Stimulated activated memory B cell treated with anti-CD40 and anti-IgM and Interleukin-4, amounts not matched to agents 10 μg/mL and 1 μg/mL and 100 μg/mL, for 72 hours (primary cell): ENCODE data around the gene HTT-AS.

ENCODE experiments used
- ATAC-seq: fragments of 150-1000 bp; cut with Tn5 transposase; 2 replicates; pipeline ENCODE4 v1.10.0; 2021
- H3K27ac Mint-ChIP-seq: one replicate; pipeline ENCODE4 v1.8.0; 2022; ENCODE audit warnings: mild to moderate bottlenecking, mixed read lengths
- H3K27me3 Mint-ChIP-seq: one replicate; pipeline ENCODE4 v1.8.0; 2022; ENCODE audit warnings: mixed read lengths
- H3K36me3 Mint-ChIP-seq: one replicate; pipeline ENCODE4 v1.8.0; 2022; ENCODE audit warnings: mixed read lengths
- H3K4me1 Mint-ChIP-seq: one replicate; pipeline ENCODE4 v1.8.0; 2022; ENCODE audit warnings: mixed read lengths
- H3K4me3 Mint-ChIP-seq: one replicate; pipeline ENCODE4 v1.8.0; 2022; ENCODE audit warnings: mild to moderate bottlenecking, moderate library complexity, mixed read lengths
- H3K9me3 Mint-ChIP-seq: one replicate; pipeline ENCODE4 v1.8.0; 2022; ENCODE audit warnings: mixed read lengths

Gene HTT-AS

GRCh38 chr4:3046623-3047022 is 27.7 kb downstream of the HTT-AS start:
- Mint-ChIP-seq H3K27me3 (no peaks in the 10 kb centered on the region), H3K27ac (peak overlapping the region; percentile 93), H3K4me1 (peaks cover 59% of the 10 kb centered on the region), H3K36me3 (peaks cover 32% of the 10 kb centered on the region), H3K4me3 (no peak overlapping the region), H3K9me3 (peaks cover 5% of the 10 kb centered on the region)
- ATAC-seq = no peak

- peak overlapping the region; percentile 93 for H3K27ac Mint-ChIP-seq
- peak; percentile 9 for ATAC-seq
Observed at GRCh38 chr4:3046162-3046561, 28.2 kb downstream of the HTT-AS start.

DNA sequence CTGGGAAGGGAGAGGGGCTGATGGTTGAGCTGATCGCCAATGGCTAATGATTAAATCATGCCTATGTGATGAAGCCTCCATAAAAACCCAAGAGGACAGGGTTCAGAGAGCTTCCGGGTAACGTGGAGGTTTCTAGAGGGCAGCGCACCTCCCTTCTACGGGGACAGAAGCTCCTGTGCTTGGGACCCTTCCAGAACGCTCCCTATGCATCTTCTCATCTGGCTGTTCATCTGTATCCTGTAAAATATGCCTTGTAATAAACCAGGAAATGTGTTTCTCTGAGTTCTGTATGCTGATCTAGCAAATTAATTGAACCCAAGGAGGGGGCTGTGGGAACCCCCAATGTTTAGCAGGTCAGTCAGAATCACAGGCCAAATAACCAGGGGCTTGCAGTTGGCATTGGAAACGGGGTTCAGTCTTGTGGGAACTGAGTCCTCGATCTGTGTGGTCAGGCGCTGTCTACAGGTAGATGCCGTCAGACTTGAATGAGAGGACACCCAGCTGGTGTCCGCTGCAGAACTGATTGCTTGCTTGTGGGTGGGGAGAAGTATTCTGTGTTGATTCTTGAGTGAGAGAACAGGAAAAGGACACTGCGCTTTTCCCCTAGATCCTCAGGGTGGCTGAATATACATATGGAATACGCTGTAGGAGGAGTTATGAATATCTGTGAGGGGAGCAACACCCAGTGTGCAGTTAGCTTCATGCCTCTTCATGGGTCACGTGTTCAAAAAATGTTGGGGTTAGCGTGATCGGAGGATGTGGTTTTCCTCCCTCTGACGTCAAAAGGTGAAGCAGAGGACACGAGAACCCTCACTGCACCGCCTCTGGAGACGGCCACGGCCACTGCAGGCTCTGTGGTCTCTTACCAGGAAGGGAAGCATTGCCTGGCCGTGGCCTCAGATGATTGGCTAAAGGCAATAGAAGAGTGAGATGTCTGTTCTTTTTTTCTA is 29.2 kb downstream of the HTT-AS start:
- Mint-ChIP-seq H3K27me3 (no peaks in the 10 kb centered on the region), H3K9me3 (peaks cover 5% of the 10 kb centered on the region), H3K4me3 (peak overlapping the region; percentile 62), H3K27ac (peak overlapping the region; percentile 93), H3K36me3 (peaks cover 32% of the 10 kb centered on the region), H3K4me1 (peaks cover 71% of the 10 kb centered on the region)
- peak; percentile 70 for ATAC-seq

More at GRCh38 chr4:3046162-3046561, 28.2 kb downstream of the HTT-AS start:
- H3K9me3 Mint-ChIP-seq = peaks cover 5% of the 10 kb centered on the region
- H3K4me3 Mint-ChIP-seq = no peak overlapping the region
- peaks cover 32% of the 10 kb centered on the region for H3K36me3 Mint-ChIP-seq
- H3K27me3 Mint-ChIP-seq = no peaks in the 10 kb centered on the region
- peaks cover 64% of the 10 kb centered on the region for H3K4me1 Mint-ChIP-seq

GRCh38 chr4:3043282-3044020 is 30.9 kb downstream of the HTT-AS start:
- H3K4me3 Mint-ChIP-seq = peak overlapping the region; percentile 47
- peak overlapping the region; percentile 100 for H3K27ac Mint-ChIP-seq
- no peaks in the 10 kb centered on the region for H3K27me3 Mint-ChIP-seq
- peaks cover 32% of the 10 kb centered on the region for H3K36me3 Mint-ChIP-seq
- peaks cover 5% of the 10 kb centered on the region for H3K9me3 Mint-ChIP-seq
- peaks cover 78% of the 10 kb centered on the region for H3K4me1 Mint-ChIP-seq
- no peak for ATAC-seq

DNA sequence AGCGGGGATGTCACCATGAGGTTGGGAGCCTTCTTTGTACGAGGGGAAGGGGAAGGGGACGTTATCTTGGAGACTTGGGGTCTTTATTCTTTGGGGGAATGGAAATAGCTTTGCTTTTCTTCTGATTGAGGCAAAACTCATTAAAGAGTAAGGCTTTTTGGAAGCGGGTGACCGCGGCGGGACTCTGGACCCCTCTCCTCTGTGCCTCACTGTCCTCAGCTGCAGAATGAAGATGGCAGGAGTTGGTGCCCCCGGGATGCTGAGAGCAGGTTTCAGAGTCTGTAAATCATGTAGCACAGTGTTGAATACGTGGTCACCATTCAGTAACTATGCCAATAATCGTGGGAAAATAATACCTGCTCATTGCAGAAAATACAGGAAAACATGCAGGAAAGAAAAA is 32.1 kb downstream of the HTT-AS start:
- Mint-ChIP-seq H3K36me3 (peaks cover 32% of the 10 kb centered on the region), H3K27ac (peak overlapping the region; percentile 100)
- ATAC-seq = no peak

DNA sequence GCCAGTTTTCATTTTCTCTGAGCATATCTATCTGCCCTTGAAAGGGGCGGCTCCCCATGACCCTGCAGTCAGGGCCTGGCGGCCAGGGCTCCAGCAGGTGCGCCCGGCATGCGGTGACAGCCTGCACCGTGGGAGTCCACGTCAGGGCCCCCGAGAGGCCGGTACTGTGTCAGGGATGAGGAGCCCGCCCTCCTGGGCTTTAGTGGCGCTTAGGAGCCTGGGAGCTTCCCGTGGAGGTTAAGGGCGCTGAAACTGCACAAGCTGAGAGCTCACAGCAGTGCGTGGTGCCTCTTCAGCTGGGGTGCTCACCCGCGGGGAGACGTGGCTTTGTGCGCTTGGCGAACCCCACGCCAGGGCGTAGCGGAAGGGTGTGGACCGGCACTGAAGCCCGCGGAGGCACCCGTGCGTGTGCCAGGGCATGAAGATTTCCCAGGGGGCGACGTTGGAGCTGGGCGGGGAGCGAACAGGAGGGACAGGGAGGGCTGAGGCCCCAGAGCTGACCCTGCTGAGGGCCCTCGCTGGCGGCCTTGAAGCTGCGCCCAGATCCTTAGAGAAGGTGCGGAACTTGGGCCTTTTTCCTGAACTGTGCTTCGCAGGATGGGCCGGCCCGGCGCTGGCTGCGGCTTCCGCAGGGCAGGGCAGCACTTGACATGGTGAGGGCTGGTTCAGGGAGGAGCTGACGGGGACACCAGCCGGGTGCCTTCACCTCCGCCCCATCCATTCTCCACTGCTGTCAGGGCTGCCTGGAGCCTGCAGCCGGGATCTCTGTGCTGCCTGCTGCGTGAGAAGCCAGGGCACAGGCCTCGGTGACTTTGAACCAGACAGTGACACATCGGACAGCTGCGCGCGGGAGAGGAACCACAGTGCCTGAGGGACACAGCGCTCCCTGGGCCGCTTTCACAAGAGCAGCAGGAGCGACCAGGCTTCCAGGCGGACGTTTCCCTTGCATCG is 32.9 kb downstream of the HTT-AS start:
- Mint-ChIP-seq H3K27me3 (no peaks in the 10 kb centered on the region), H3K27ac (peak overlapping the region; percentile 100), H3K36me3 (peaks cover 32% of the 10 kb centered on the region), H3K4me1 (peaks cover 85% of the 10 kb centered on the region), H3K9me3 (peaks cover 5% of the 10 kb centered on the region), H3K4me3 (peak overlapping the region; percentile 93)
- peak; percentile 70 for ATAC-seq

More for the DNA sequence above, 32.1 kb downstream of the HTT-AS start:
- peaks cover 5% of the 10 kb centered on the region for H3K9me3 Mint-ChIP-seq
- peaks cover 80% of the 10 kb centered on the region for H3K4me1 Mint-ChIP-seq
- H3K4me3 Mint-ChIP-seq = peak overlapping the region; percentile 93
- H3K27me3 Mint-ChIP-seq = no peaks in the 10 kb centered on the region

GRCh38 chr4:3040452-3041191 is 33.7 kb downstream of the HTT-AS start:
- Mint-ChIP-seq H3K9me3 (peaks cover 4% of the 10 kb centered on the region), H3K36me3 (peaks cover 23% of the 10 kb centered on the region), H3K4me1 (peaks cover 84% of the 10 kb centered on the region), H3K27me3 (no peaks in the 10 kb centered on the region), H3K27ac (peak overlapping the region; percentile 100), H3K4me3 (peak overlapping the region; percentile 93)
- peak; percentile 69 for ATAC-seq

DNA sequence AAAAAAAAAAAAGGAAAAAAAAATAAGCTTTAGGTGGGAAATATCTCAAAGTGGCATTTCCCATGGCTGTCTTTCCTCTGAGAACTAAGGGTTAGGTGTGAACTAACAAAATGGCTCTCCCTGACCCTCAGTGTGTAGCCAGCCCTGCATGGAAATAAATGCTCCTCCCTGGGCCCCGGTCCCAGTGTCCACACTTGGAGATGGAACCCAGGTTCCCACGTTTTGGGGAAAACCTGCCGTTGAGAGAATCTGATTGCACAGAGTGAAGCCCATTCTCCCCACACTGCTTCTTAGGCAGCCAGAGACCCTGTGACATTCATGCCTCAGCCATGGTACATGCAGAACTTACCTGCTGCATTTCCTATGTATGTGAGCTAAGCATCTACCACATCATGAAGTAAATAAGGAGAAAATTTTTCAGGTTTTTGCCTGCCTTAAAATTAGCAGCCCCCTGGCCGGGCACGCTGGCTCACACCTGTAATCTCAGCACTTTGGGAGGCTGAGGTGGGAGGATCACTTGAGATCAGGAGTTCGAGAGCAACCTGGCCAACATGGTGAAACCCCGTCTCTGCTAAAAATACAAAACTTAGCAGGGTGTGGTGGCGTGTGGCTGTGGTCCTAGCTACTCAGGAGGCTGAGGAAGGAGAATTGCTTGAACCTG is 34.5 kb downstream of the HTT-AS start:
- peaks cover 16% of the 10 kb centered on the region for H3K36me3 Mint-ChIP-seq
- ATAC-seq = no peak
- H3K4me3 Mint-ChIP-seq = peak overlapping the region; percentile 93
- H3K27ac Mint-ChIP-seq = peak overlapping the region; percentile 100
- no peaks in the 10 kb centered on the region for H3K9me3 Mint-ChIP-seq
- H3K4me1 Mint-ChIP-seq = peaks cover 76% of the 10 kb centered on the region
- no peaks in the 10 kb centered on the region for H3K27me3 Mint-ChIP-seq

- no peak for ATAC-seq
- Mint-ChIP-seq H3K36me3 (peaks cover 5% of the 10 kb centered on the region), H3K9me3 (no peaks in the 10 kb centered on the region), H3K27me3 (no peaks in the 10 kb centered on the region), H3K27ac (peak overlapping the region; percentile 84), H3K4me1 (peaks cover 63% of the 10 kb centered on the region), H3K4me3 (peak overlapping the region; percentile 70)
Observed at GRCh38 chr4:3037957-3038461, 36.3 kb downstream of the HTT-AS start.

- H3K27ac Mint-ChIP-seq = no peak overlapping the region
- no peak for ATAC-seq
- H3K4me3 Mint-ChIP-seq = no peak overlapping the region
- peaks cover under 1% of the 10 kb centered on the region for H3K27me3 Mint-ChIP-seq
- no peaks in the 10 kb centered on the region for H3K36me3 Mint-ChIP-seq
- no peaks in the 10 kb centered on the region for H3K9me3 Mint-ChIP-seq
- peaks cover 47% of the 10 kb centered on the region for H3K4me1 Mint-ChIP-seq
Observed at GRCh38 chr4:3036131-3036952, 38.0 kb downstream of the HTT-AS start.

DNA sequence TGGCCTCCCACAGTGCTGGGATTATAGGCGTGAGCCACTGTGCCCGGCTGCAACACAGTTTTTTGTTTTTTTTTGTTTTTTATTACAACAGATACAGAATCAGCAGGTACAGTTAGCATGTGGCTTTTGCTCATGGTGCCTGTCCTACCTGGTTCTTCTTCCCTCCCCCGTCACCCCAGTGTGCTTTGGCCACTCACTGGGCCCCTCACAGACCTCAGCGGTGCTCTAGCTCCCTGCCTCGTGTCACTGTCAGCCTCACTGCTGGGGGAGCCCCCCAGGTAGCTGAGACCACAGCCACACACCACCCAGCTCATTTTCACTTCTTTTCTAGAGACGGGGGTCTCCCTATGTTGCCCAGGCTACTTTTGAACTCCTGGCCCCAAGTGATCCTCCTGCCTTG is 38.7 kb downstream of the HTT-AS start:
- no peak for ATAC-seq
- H3K4me1 Mint-ChIP-seq = peaks cover 43% of the 10 kb centered on the region
- no peaks in the 10 kb centered on the region for H3K9me3 Mint-ChIP-seq
- H3K27ac Mint-ChIP-seq = no peak overlapping the region
- peaks cover 7% of the 10 kb centered on the region for H3K27me3 Mint-ChIP-seq
- no peak overlapping the region for H3K4me3 Mint-ChIP-seq
- H3K36me3 Mint-ChIP-seq = no peaks in the 10 kb centered on the region

DNA sequence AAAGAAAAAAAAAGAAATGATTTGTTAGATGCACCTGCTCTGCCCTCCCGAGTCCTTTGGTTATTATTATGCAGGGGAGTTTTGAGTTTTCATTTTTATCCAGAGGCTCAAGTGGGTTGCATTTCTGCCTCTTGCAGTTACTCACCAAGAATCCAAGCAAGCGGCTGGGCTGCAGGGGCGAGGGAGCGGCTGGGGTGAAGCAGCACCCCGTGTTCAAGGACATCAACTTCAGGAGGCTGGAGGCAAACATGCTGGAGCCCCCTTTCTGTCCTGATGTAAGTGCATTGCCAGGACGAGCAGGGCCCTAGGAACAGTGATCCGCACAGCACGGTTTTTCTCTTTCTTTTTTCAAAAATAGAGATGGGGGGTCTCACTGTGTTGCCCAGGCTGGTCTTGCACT is 39.1 kb downstream of the HTT-AS start:
- no peak for ATAC-seq
- H3K9me3 Mint-ChIP-seq = no peaks in the 10 kb centered on the region
- H3K27ac Mint-ChIP-seq = no peak overlapping the region
- no peaks in the 10 kb centered on the region for H3K36me3 Mint-ChIP-seq
- peaks cover 11% of the 10 kb centered on the region for H3K27me3 Mint-ChIP-seq
- H3K4me1 Mint-ChIP-seq = peaks cover 39% of the 10 kb centered on the region
- no peak overlapping the region for H3K4me3 Mint-ChIP-seq

DNA sequence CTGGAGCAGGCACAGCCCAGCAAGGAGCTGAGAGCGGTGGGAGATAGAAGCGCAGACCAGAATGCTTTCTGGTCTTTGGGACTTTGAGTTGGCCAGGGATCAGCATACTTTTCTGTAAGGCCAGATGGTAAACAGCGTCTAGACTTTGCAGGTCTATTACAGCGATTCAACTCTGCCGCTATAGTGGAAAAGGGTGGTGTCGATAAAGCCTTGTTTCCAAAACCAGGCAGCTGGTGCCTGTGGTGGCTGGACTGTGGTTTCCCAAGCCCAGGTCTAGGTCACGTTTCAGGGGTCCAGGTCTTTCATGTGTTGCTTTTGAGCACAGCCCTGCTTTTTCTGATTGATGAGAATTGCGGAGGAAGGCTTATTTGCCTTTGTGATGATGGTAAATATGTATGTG is 40.1 kb downstream of the HTT-AS start:
- no peaks in the 10 kb centered on the region for H3K9me3 Mint-ChIP-seq
- peaks cover 14% of the 10 kb centered on the region for H3K27me3 Mint-ChIP-seq
- peaks cover 33% of the 10 kb centered on the region for H3K4me1 Mint-ChIP-seq
- ATAC-seq = no peak
- H3K36me3 Mint-ChIP-seq = no peaks in the 10 kb centered on the region
- H3K27ac Mint-ChIP-seq = no peak overlapping the region
- H3K4me3 Mint-ChIP-seq = no peak overlapping the region
